Heart left ventricle (tissue), 16 donors: ENCODE data around the gene SOD3. TPM values are rescaled to one million over a fixed set of nuclear protein-coding genes. Genes with fewer than 3 reads are reported as not detected.
A peak's percentile ranks its signal among the peaks of the same experiment; 100 is the strongest.

Experiments
- ATAC-seq, 4 donors: fragments of 200-7000 bp; cut with Tn5 transposase; one replicate each; pipeline ENCODE4 v1.9.1; 2020 to 2022; ENCODE audit warnings: moderate library complexity in 4 of 4, mild to moderate bottlenecking in 3 of 4, moderate number of reproducible peaks in 1 of 4
- DNase-seq, 5 donors: peaks; one replicate each; pipeline ENCODE4 v3.0.0-alpha.2; 2020
- H3K27ac ChIP-seq, 12 donors: fragments of 200-600 bp; sonication (generic) in 4 of 12; one replicate each; pipeline versions ENCODE4 v1.5.0 to v1.8.0; 2016 to 2022; ENCODE audit warnings: mild to moderate bottlenecking in 2 of 12
- H3K27me3 ChIP-seq, 9 donors: fragments of 200-600 bp; sonication (generic) in 2 of 9; one replicate each; pipeline versions ENCODE4 v1.5.1 to v1.8.0; 2016 to 2022; ENCODE audit warnings: mild to moderate bottlenecking in 3 of 9
- H3K36me3 ChIP-seq, 9 donors: fragments of 200-600 bp; sonication (generic) in 2 of 9; one replicate each; pipeline versions ENCODE4 v1.5.0 to v1.8.0; 2018 to 2022; ENCODE audit warnings: mild to moderate bottlenecking in 2 of 9
- H3K4me1 ChIP-seq, 12 donors: fragments of 200-600 bp; sonication (generic) in 4 of 12; one replicate each; pipeline versions ENCODE4 v1.5.0 to v1.8.0; 2016 to 2022; ENCODE audit warnings: mild to moderate bottlenecking in 3 of 12
- H3K4me3 ChIP-seq, 12 donors: fragments of 200-600 bp; sonication (generic) in 4 of 12; one replicate each; pipeline versions ENCODE4 v1.5.0 to v1.8.0; 2017 to 2022; ENCODE audit warnings: mild to moderate bottlenecking in 9 of 12, moderate library complexity in 4 of 12
- H3K9me3 ChIP-seq, 12 donors: fragments of 200-600 bp; sonication (generic) in 4 of 12; one replicate each; pipeline versions ENCODE4 v1.5.0 to v1.8.0; 2016 to 2022; ENCODE audit warnings: mild to moderate bottlenecking in 1 of 12
- POLR2A ChIP-seq, 2 donors: fragments of 450-650 bp; IDR thresholded peaks; one replicate each; pipeline ENCODE4 v1.6.1; 2017; ENCODE audit warnings: antibody characterized with exemption in 2 of 2, mild to moderate bottlenecking in 2 of 2, moderate library complexity in 2 of 2
- WGBS, 4 donors: extraction: QIAGEN DNeasy Blood & Tissue Kit in 2 of 4; methylation state at CpG; one replicate each; pipeline versions ENCODE4 v1.1.5 to v1.1.7; 2013 to 2018; 5-methylcytosine and 5-hydroxymethylcytosine counted together
- intact Hi-C, 10 donors: fragments of 100-400 bp; cut with DNase I; formaldehyde crosslinking; loops; one replicate each; pipeline versions ENCODE4 v1.11.1 to v1.14.2; 2022
- polyA plus RNA-seq, 2 donors: library from polyadenylated mRNA; stranded (reverse); fragments of 200-250 nt; gene quantifications; one replicate each; pipeline ENCODE4 v1.2.3, GENCODE V29; 2013
- total RNA-seq, 9 donors: library from RNA; depleted of rRNA in 2 of 9; stranded (reverse); fragments of >200 nt in 2 of 9; fragmentation: NEBNext Ultra II Directional in 3 of 9; extraction: Animal tissue kit (Norgen Biotek cat#: 25700) in 3 of 9; gene quantifications; one replicate each; pipeline versions ENCODE4 v1.1.0 to v1.2.4, GENCODE V29; 2016 to 2023
- TF ChIP-seq, protein P1 (sequence below), 12 donors: fragments of 200-600 bp; sonication (generic) in 4 of 12; IDR thresholded peaks; one replicate each; pipeline versions ENCODE4 v1.5.0 to v1.8.0; 2018 to 2022; ENCODE audit warnings: antibody characterized with exemption in 12 of 12, mild to moderate bottlenecking in 5 of 12
- donor health status: ischemic (EF 13 %, LVEDD 7.1; RV severe dilation, severe dysfunction).
- donor health status: healthy with polysubstance abuse.
- donor health status: DM: no; HTN: yes; CAD: no.
- donor health status: DM: no; HTN: no; CAD: no.
- donor health status: ischemic (EF 25% LVEDD 6.9; RV normal size, moderate dysfunction).
- donor health status: ischemic (EF 25% LVEDD 5.7; RV mildly dilated, moderate dysfunction).
- donor health status: healthy.
- donor health status: DM: yes; HTN: yes; CAD: no.
- donor health status: ischemic (EF 35%, LVEDD 5.7; RV mildly dilated, moderate dysfunction).
- donor health status: nonischemic (EF 11% LVEDD 7.7; RV severe dilation, severe dysfunction).
- donor health status: DM: yes; HTN: yes; CAD: no.
- donor health status: PGD.
- donor health status: ischemic (EF 29% LVEDD 5.4; RV normal size, mild dysfunction).
- donor health status: nonischemic (EF 23%, LVEDD 6.1; RV moderate dilation, normal function).

The SOD3 gene
- total and polyA plus RNA-seq, 11 donors = 11.7 to 110 (median 37.6) TPM

DNA sequence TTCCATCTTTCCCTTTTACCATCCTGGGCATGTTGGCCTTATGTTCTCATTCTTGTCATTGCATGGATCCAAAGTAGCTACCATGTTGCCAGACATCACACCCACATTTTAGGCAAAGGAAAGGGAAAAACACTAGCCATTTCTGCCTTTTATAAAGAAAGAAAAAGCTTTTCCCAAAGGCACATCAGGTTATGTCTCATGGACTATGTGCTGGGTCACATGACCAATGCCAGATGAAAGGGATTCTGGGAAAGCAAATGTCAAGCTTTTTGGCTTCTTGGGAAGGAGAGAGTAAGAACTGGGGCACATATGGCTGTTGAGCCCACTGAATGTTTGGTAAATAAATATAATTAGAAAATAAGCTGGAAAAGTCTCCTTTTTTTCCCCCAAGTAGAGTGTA lies 4.3 kb upstream of the SOD3 start:
- no peak for ATAC-seq

DNA sequence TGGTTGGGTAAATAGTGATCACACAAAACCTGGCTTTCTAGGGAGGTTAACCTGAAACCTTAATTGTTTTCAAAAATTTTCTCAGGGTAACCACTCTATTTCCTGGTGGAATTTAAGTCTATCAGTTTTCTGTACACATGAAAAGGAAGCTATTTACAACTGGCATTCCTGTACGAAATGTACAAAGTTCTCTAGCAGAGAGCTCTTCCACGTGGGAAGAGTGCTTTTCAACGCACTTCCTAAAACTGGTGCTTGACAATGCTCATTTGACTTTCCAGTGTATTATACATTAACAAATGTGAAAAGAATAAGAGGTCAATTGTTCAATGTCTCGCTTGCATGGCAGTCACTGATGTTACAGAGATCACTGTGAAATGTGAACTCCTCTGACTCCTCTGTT lies 2.8 kb upstream of the SOD3 start:
- TF ChIP-seq POLR2A (IDR thresholded peaks at IDR 0.05) = no peak
- TF ChIP-seq, protein P1, sequence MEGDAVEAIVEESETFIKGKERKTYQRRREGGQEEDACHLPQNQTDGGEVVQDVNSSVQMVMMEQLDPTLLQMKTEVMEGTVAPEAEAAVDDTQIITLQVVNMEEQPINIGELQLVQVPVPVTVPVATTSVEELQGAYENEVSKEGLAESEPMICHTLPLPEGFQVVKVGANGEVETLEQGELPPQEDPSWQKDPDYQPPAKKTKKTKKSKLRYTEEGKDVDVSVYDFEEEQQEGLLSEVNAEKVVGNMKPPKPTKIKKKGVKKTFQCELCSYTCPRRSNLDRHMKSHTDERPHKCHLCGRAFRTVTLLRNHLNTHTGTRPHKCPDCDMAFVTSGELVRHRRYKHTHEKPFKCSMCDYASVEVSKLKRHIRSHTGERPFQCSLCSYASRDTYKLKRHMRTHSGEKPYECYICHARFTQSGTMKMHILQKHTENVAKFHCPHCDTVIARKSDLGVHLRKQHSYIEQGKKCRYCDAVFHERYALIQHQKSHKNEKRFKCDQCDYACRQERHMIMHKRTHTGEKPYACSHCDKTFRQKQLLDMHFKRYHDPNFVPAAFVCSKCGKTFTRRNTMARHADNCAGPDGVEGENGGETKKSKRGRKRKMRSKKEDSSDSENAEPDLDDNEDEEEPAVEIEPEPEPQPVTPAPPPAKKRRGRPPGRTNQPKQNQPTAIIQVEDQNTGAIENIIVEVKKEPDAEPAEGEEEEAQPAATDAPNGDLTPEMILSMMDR (IDR thresholded peaks at IDR 0.05) = no peak
- Histone ChIP-seq H3K4me1 (peaks cover 0 to 25% (median 11%) of the 10 kb centered on the region in 12 donors), H3K27ac (no peak overlapping the region), H3K4me3 (no peak overlapping the region), H3K36me3 (no peaks in the 10 kb centered on the region), H3K27me3 (no peaks in the 10 kb centered on the region), H3K9me3 (peaks cover 0 to under 1% (median 0%) of the 10 kb centered on the region in 12 donors)
- ATAC-seq (no peak), DNase-seq (no peak)
- intact Hi-C loops = loop anchor here in 4 of 10 donors (5.0 to 10.0 kb wide), 2 partner anchors 208 to 305 kb away; partner anchors contain the start of gene DHX15 (in 3 of the 4)
- 72 to 80% (median 77%) methylated on average over 4 of the region's 4 CpGs for WGBS, 4 donors

More for the DNA sequence above, 4.3 kb upstream of the SOD3 start:
- H3K4me1 ChIP-seq = peaks cover 0 to 24% (median 10%) of the 10 kb centered on the region in 12 donors
- peaks cover 0 to 14% (median 0%) of the 10 kb centered on the region in 12 donors for H3K9me3 ChIP-seq
- TF ChIP-seq, protein P1 (IDR thresholded peaks at IDR 0.05) = no peak
- TF ChIP-seq POLR2A (IDR thresholded peaks at IDR 0.05) = no peak
- intact Hi-C loops = loop anchor here in 4 of 10 donors (5.0 to 10.0 kb wide), 2 partner anchors 206 to 304 kb away; partner anchors contain the start of gene DHX15 (in 3 of the 4)
- no peak overlapping the region for H3K27ac ChIP-seq
- H3K27me3 ChIP-seq = no peaks in the 10 kb centered on the region
- no peaks in the 10 kb centered on the region for H3K36me3 ChIP-seq
- DNase-seq = no peak
- no peak overlapping the region for H3K4me3 ChIP-seq

DNA sequence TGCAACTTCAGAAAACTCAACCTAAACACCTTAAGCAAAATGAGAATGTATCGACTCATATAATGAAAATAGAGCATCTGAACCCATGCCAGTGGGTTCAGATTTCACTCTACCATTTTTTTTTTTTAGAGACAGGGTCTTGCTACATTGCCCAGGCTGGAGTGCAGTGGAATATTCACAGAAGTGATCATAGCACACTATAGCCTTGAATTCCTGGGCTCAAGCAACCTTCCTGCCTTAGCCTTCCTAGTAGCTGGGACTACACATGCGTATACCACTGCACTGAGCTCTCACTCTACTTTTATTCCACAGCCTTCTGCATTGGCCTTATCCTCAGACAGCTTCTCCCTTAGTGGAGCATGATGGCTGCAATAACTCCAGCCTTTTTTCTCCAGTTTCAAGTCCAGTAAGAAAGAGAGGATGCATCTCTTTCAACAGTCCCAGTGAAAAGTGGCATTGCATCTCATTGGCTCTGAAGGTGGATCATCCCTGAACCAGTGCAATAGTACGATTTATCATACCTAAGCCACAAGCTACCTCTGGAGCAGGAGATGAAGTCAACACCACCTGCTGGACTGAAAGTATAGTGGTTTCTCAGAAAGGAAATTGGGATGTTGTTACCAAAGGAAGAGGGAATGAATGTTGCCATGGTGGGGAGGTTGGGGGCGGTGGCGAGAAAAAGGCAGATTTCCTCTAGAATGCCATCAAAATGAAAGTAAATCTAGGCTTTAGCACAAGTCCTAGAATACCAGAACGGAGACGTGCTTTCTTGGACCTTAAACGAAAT lies 2.0 kb upstream of the SOD3 start:
- Histone ChIP-seq H3K27ac (peak overlapping the region in 9 of 12 donors; percentile 81 to 92 (median 84)), H3K4me1 (peaks cover 0 to 25% (median 11%) of the 10 kb centered on the region in 12 donors), H3K9me3 (no peaks in the 10 kb centered on the region), H3K36me3 (no peaks in the 10 kb centered on the region), H3K27me3 (no peaks in the 10 kb centered on the region), H3K4me3 (peak overlapping the region in 1 of 12 donors; percentile 27)
- TF ChIP-seq POLR2A (IDR thresholded peaks at IDR 0.05) = no peak
- TF ChIP-seq, protein P1 (IDR thresholded peaks at IDR 0.05) = peak in 4 of 12 donors; percentile 7 to 26 (median 16)
- intact Hi-C loops = loop anchor here in 4 of 10 donors (5.0 to 10.0 kb wide), 2 partner anchors 209 to 306 kb away; partner anchors contain the start of gene DHX15 (in 3 of the 4)
- DNase-seq = no peak
- no peak for ATAC-seq
- 80 to 81% (median 81%) methylated on average over 8 of the region's 8 CpGs for WGBS, 4 donors

DNA sequence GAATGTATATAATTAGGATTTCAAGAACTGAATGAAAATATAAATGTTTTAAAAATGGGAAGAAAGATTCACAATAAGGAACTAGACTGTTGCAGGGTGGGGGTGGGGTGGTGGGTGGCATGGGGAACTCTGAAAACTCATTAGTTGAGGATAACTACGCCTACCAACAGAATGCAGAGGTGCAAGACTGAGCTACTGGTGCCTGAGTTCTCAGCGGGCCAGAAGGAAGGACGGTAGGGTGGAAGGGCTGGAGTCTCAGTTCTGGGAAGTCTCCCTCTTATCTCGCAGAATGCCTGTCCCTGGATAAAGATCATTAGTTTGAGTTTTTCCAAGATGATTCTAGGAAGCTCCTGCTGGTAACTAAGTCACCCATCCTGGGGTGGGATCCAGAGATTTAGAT lies 1.3 kb upstream of the SOD3 start:
- no peaks in the 10 kb centered on the region for H3K9me3 ChIP-seq
- H3K4me1 ChIP-seq = peaks cover 0 to 25% (median 11%) of the 10 kb centered on the region in 12 donors
- H3K27me3 ChIP-seq = peaks cover 0 to 4% (median 0%) of the 10 kb centered on the region in 9 donors
- H3K27ac ChIP-seq = peak overlapping the region; percentile 53 to 92 (median 82)
- H3K36me3 ChIP-seq = no peaks in the 10 kb centered on the region
- intact Hi-C loops = loop anchor here in 4 of 10 donors (5.0 to 10.0 kb wide), 2 partner anchors 209 to 307 kb away; partner anchors contain the start of gene DHX15 (in 3 of the 4)
- ATAC-seq = no peak
- TF ChIP-seq, protein P1 (IDR thresholded peaks at IDR 0.05) = no peak
- no peak for TF ChIP-seq POLR2A (IDR thresholded peaks at IDR 0.05)
- WGBS, 4 donors = 41 to 71% (median 53%) methylated on average over 4 of the region's 4 CpGs
- peak overlapping the region in 6 of 12 donors; percentile 27 to 60 (median 52) for H3K4me3 ChIP-seq
- DNase-seq = no peak
